B cell (primary cell): ENCODE data around the gene DUSP16.
"Not testable (repeated sequence)": the region's sequence is repeated elsewhere in the genome, so short reads cannot be mapped to it uniquely, and the experiment has no call there.

Experiments used
- EZH2 ChIP-seq: IDR thresholded peaks from 2 replicates; pipeline ENCODE4 v1.6.1; 2012; ENCODE audit warnings: borderline replicate concordance, low read depth, mild to moderate bottlenecking, moderate library complexity, low read length; ENCODE audit not compliant: insufficient read depth, poor library complexity, severe bottlenecking
- TF ChIP-seq, protein P1 (sequence below): fragments of 200-600 bp; IDR thresholded peaks from one replicate; pipeline ENCODE4 v1.8.0; 2022; ENCODE audit warnings: antibody characterized with exemption, mild to moderate bottlenecking

DNA sequence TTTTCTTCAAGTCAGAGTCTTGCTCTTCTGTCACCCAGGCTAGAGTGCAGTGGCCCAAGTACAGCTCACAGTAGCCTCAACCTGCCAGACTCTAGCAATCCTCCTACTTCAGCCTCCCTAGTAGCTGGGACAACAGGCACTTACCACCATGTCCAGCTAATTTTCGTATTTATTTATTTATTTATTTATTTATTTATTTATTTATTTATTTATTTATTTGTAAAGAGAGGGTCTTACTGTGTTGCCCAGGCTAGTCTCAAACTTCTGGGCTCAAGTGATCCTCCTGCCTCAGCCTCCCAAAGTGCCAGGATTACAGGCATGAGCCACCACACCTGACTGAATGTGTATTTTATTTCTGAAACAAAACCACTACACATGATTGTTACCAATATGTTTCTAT, 18.1 kb upstream of the DUSP16 start:
- TF ChIP-seq, protein P1, sequence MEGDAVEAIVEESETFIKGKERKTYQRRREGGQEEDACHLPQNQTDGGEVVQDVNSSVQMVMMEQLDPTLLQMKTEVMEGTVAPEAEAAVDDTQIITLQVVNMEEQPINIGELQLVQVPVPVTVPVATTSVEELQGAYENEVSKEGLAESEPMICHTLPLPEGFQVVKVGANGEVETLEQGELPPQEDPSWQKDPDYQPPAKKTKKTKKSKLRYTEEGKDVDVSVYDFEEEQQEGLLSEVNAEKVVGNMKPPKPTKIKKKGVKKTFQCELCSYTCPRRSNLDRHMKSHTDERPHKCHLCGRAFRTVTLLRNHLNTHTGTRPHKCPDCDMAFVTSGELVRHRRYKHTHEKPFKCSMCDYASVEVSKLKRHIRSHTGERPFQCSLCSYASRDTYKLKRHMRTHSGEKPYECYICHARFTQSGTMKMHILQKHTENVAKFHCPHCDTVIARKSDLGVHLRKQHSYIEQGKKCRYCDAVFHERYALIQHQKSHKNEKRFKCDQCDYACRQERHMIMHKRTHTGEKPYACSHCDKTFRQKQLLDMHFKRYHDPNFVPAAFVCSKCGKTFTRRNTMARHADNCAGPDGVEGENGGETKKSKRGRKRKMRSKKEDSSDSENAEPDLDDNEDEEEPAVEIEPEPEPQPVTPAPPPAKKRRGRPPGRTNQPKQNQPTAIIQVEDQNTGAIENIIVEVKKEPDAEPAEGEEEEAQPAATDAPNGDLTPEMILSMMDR: not testable (repeated sequence)
- TF ChIP-seq EZH2: not testable (repeated sequence)
